Right lobe of liver (tissue), 6 donors: ENCODE measurements around the gene SPINT2. TPM values are rescaled to one million over a fixed set of nuclear protein-coding genes. Genes with fewer than 3 reads are reported as not detected.

Source experiments
- ATAC-seq, 4 donors: fragments of 200-7000 bp; cut with Tn5 transposase; one replicate each; pipeline ENCODE4 v1.9.1; 2020; ENCODE audit warnings: mild to moderate bottlenecking in 4 of 4, moderate library complexity in 4 of 4
- DNase-seq, 3 donors: peaks; one replicate each; pipeline ENCODE4 v3.0.0-alpha.2; 2020
- H3K27ac ChIP-seq, 3 donors: fragments of 200-600 bp; one replicate each; pipeline ENCODE4 v1.8.0; 2022
- H3K27me3 ChIP-seq, 2 donors: fragments of 200-600 bp; one replicate each; pipeline ENCODE4 v1.8.0; 2022
- H3K36me3 ChIP-seq, 4 donors: fragments of 200-600 bp; sonication (generic) in 1 of 4; one replicate each; pipeline versions ENCODE4 v1.5.1 to v1.8.0; 2017 to 2022; ENCODE audit warnings: control low read depth in 1 of 4
- H3K4me1 ChIP-seq, 4 donors: fragments of 200-600 bp; sonication (generic) in 1 of 4; one replicate each; pipeline versions ENCODE4 v1.5.1 to v1.8.0; 2017 to 2022; ENCODE audit warnings: control low read depth in 1 of 4
- H3K4me3 ChIP-seq, 3 donors: fragments of 200-600 bp; one replicate each; pipeline ENCODE4 v1.8.0; 2022
- H3K9me3 ChIP-seq, 4 donors: fragments of 200-600 bp; sonication (generic) in 1 of 4; one replicate each; pipeline versions ENCODE4 v1.5.1 to v1.8.0; 2017 to 2022; ENCODE audit warnings: control low read depth in 1 of 4
- CTCF ChIP-seq, 4 donors: fragments of 200-600 bp in 3 of 4; fragments of 450-650 bp in 1 of 4; IDR thresholded peaks; one replicate each; pipeline versions ENCODE4 v1.5.1 to v1.8.0; 2016 to 2022; ENCODE audit warnings: antibody characterized with exemption in 4 of 4, mild to moderate bottlenecking in 2 of 4
- POLR2A ChIP-seq: fragments of 450-650 bp; IDR thresholded peaks from one replicate; pipeline ENCODE4 v1.6.1; 2017; ENCODE audit warnings: antibody characterized with exemption, mild to moderate bottlenecking
- WGBS: methylation state at CpG from one replicate; pipeline ENCODE4 v1.1.6; 2018; ENCODE audit warnings: low coverage, low lambda C conversion rate; ENCODE audit not compliant: insufficient coverage; ENCODE audit errors: missing lambda C conversion rate; 5-methylcytosine and 5-hydroxymethylcytosine counted together
- intact Hi-C, 2 donors: fragments of 100-400 bp; cut with DNase I; formaldehyde crosslinking; loops; one replicate each; pipeline versions ENCODE4 v1.11.2 to v1.14.1; 2022
- long read RNA-seq: library from polyadenylated mRNA; unstranded; transcript quantifications from one replicate; pipeline ENCODE4 v2.0.0, GENCODE V29; 2019
- total RNA-seq, 6 experiments: library from RNA; depleted of rRNA in 2 of 6; stranded (reverse); fragments of >200 nt in 2 of 6; fragmentation: NEBNext Ultra II Directional in 3 of 6; extraction: Animal tissue kit (Norgen Biotek cat#: 25700) in 3 of 6; gene quantifications; one replicate each; pipeline versions ENCODE4 v1.1.0 to v1.2.4, GENCODE V29; 2016 to 2023
- donor health status: DM: no; HTN: yes; CAD: no.
- donor health status: DM: no; HTN: no; CAD: no.
- donor health status: DM: no; HTN: no; CAD: no.
- donor health status: DM: no; HTN: yes; CAD: no.
- donor health status: DM: no; HTN: yes; CAD: no.

Gene SPINT2
- 10 to 100 TPM in 1 of 6 experiments, 1 to 10 TPM in 5; 3.5 to 19.1 (median 6.2) TPM for total RNA-seq
- long read RNA-seq, transcript SPINT2-201 (7 exons, 1,802 nt): major isoform, 5 of 6 reads
- long read RNA-seq, partial matches to known transcripts: 1 of 6 reads
- long read RNA-seq, other reads (novel, unspliced or antisense): 0 of 6 reads

DNA sequence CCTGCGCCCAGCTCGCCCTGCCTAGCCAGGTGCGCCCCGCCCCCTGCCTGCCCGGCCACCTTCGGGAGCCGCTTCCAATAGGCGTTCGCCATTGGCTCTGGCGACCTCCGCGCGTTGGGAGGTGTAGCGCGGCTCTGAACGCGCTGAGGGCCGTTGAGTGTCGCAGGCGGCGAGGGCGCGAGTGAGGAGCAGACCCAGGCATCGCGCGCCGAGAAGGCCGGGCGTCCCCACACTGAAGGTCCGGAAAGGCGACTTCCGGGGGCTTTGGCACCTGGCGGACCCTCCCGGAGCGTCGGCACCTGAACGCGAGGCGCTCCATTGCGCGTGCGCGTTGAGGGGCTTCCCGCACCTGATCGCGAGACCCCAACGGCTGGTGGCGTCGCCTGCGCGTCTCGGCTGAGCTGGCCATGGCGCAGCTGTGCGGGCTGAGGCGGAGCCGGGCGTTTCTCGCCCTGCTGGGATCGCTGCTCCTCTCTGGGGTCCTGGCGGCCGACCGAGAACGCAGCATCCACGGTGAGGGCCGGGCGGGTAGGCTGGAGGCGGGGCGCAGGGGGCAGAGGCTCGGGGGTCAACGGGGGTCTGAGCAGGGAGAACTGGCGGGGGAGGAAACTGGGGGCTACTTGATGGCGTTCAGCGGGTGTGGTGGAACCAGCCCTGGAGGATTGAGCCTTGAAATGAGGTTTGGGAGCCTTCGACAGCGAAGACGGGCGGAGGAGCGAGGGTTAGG, at the start of gene SPINT2:
SPINT2 (plus strand) TSS at position 88 of the 727 bp plus-strand sequence; CDS start at position 408, 320 bp downstream.
- peak within 1 kb of the TSS; percentile 33 to 77 (median 37) for H3K27ac ChIP-seq
- TF ChIP-seq CTCF (IDR thresholded peaks at IDR 0.05) (no peak), POLR2A (peak; percentile 47)
- H3K9me3 ChIP-seq: no peaks in the 10 kb centered on the region
- peak in 3 of 4 donors; percentile 7 to 20 (median 13) for ATAC-seq
- WGBS: 13% methylated on average over 36 of the region's 78 CpGs
- H3K36me3 ChIP-seq: no peaks in the 10 kb centered on the region
- H3K27me3 ChIP-seq: no peaks in the 10 kb centered on the region
- DNase-seq: peak in 1 of 3 donors; percentile 71
- intact Hi-C loops: no loop called here
- H3K4me1 ChIP-seq: peaks cover 0 to 7% (median 0%) of the 10 kb centered on the region in 4 donors
- H3K4me3 ChIP-seq: peak within 1 kb of the TSS; percentile 44 to 52 (median 50)

DNA sequence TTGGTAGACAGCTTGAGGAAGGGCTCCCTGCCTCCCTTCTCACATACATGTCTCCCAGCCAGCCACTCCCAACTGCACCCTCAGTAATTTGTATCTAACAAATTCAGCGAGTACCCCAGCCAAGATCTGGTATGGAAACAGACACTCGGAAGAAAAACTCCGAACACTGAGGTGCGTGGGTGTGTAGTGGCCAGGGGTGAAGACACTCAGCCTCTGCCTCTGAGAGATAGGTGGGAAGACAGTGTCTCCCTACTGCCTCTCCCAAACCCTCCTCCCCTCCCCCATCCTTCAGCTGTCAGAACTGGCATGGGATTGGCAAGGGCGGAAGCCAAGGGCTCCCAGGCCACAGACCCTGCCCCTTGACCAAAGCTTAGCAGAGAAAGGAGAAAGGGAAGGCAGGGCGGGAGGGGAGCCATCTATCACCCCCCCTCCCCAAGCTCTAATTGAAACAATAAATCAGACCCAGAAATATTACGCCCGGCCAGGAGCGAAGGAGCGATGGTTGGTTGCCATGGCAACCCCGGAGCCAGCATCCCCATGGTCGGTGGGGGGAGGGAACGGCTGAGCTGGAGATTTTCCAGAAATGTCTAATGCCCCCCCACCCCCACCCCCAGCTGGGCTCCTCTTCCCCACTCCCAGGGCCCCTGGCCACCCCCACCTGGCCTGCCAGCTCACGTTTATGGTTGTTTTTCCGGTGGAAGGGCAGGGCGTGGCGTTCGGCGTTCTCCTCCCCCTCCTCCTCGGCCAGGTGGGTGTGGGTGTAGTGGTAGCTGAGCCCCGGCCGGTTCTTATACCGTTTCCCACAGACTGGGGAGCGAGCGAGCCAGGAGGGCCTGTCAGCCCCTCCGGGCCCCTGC, 47.4 kb upstream of the SPINT2 start:
- Histone ChIP-seq H3K9me3 (no peaks in the 10 kb centered on the region), H3K36me3 (no peaks in the 10 kb centered on the region), H3K4me3 (no peak overlapping the region), H3K4me1 (no peaks in the 10 kb centered on the region), H3K27ac (no peak overlapping the region), H3K27me3 (no peaks in the 10 kb centered on the region)
- WGBS: 53% methylated on average over 6 of the region's 26 CpGs
- DNase-seq (no peak), ATAC-seq (no peak)
- intact Hi-C loops: no loop called here
- no peak for TF ChIP-seq POLR2A
- no peak for TF ChIP-seq CTCF (IDR thresholded peaks at IDR 0.05)

DNA sequence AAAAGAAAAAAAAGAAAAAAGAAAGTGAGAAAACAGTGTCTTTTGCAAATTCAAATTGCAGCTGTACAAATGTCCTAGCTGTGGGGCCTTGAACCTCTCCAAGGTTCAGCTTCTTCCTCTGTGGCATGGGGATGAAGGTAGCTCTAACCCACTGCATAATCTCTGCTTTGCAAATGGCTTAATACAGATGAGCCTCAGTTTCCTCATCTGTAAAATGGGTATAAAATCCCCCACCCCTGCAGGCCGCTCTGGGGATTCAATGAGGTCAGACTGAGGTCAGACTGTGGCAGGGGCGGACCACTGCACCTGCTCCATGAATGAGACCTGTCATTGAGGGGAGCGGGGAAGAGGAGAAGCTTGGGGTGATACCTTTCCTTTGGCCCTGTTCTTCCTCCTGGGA, 46.2 kb upstream of the SPINT2 start:
- ATAC-seq: no peak
- Histone ChIP-seq H3K27ac (no peak overlapping the region), H3K36me3 (no peaks in the 10 kb centered on the region), H3K9me3 (no peaks in the 10 kb centered on the region), H3K4me3 (no peak overlapping the region), H3K4me1 (no peaks in the 10 kb centered on the region), H3K27me3 (peaks cover 2 to 3% of the 10 kb centered on the region in 2 donors)
- DNase-seq: no peak
- TF ChIP-seq POLR2A (no peak), CTCF (IDR thresholded peaks at IDR 0.05) (no peak)
- intact Hi-C loops: no loop called here
- WGBS: 80% methylated on average over 1 of the region's 3 CpGs

- no peaks in the 10 kb centered on the region for H3K4me1 ChIP-seq
- 79% methylated on average over 4 of the region's 10 CpGs for WGBS
- no peak overlapping the region for H3K27ac ChIP-seq
- no peak overlapping the region for H3K4me3 ChIP-seq
- no peak for ATAC-seq
- no peaks in the 10 kb centered on the region for H3K9me3 ChIP-seq
- TF ChIP-seq POLR2A: no peak
- no peak for TF ChIP-seq CTCF (IDR thresholded peaks at IDR 0.05)
- DNase-seq: no peak
- peaks cover 3 to 9% of the 10 kb centered on the region in 2 donors for H3K27me3 ChIP-seq
- intact Hi-C loops: no loop called here
- no peaks in the 10 kb centered on the region for H3K36me3 ChIP-seq
Measured at GRCh38 chr19:38219221-38219620, 45.2 kb upstream of the SPINT2 start.
